PFSK-1 (cell line): Measurements from ENCODE around the gene NAV2.

Experiments used
- POLR2AphosphoS5 ChIP-seq: IDR thresholded peaks from 2 replicates; pipeline ENCODE4 v1.6.1; 2012; ENCODE audit warnings: low read depth, mild to moderate bottlenecking, control low read depth, low read length, moderate library complexity
- TAF1 ChIP-seq: IDR thresholded peaks from 2 replicates; pipeline ENCODE4 v1.6.1; 2012; ENCODE audit warnings: low read length, control low read depth, borderline replicate concordance; ENCODE audit not compliant: insufficient read depth
- TF ChIP-seq, protein P1 (sequence below), 2 experiments: IDR thresholded peaks; 2 replicates each; pipeline versions ENCODE4 v1.6.1 to v1.8.0; 2011 to 2012; ENCODE audit warnings: low read depth in 2 of 2, low read length in 2 of 2, control low read depth in 1 of 2, inconsistent platforms in 1 of 2, mild to moderate bottlenecking in 1 of 2, moderate library complexity in 1 of 2; ENCODE audit not compliant: insufficient read depth in 1 of 2

DNA sequence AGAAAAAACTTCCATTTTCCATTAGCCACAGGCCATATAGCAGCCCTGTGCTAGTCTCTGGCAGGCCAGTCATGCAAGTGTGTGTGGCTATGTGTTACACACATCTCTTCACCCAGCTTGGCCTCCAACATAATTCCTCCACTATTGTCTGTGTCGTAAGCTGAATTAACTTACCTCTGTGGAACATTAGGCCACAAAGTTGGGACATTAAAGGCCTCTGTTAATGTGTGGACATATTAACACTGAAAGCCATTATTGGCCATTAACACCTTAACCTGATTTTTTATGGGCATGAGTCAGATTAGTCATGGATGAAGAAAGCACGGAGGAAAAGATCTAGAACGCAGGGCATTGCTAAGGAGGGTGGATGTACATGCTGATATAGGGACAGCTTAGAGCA, 347.5 kb downstream of the NAV2 start:
- no peak for TF ChIP-seq TAF1
- no peak for TF ChIP-seq POLR2AphosphoS5
- TF ChIP-seq, protein P1, sequence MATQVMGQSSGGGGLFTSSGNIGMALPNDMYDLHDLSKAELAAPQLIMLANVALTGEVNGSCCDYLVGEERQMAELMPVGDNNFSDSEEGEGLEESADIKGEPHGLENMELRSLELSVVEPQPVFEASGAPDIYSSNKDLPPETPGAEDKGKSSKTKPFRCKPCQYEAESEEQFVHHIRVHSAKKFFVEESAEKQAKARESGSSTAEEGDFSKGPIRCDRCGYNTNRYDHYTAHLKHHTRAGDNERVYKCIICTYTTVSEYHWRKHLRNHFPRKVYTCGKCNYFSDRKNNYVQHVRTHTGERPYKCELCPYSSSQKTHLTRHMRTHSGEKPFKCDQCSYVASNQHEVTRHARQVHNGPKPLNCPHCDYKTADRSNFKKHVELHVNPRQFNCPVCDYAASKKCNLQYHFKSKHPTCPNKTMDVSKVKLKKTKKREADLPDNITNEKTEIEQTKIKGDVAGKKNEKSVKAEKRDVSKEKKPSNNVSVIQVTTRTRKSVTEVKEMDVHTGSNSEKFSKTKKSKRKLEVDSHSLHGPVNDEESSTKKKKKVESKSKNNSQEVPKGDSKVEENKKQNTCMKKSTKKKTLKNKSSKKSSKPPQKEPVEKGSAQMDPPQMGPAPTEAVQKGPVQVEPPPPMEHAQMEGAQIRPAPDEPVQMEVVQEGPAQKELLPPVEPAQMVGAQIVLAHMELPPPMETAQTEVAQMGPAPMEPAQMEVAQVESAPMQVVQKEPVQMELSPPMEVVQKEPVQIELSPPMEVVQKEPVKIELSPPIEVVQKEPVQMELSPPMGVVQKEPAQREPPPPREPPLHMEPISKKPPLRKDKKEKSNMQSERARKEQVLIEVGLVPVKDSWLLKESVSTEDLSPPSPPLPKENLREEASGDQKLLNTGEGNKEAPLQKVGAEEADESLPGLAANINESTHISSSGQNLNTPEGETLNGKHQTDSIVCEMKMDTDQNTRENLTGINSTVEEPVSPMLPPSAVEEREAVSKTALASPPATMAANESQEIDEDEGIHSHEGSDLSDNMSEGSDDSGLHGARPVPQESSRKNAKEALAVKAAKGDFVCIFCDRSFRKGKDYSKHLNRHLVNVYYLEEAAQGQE (IDR thresholded peaks at IDR 0.05; ENCODE audit: insufficient read depth in 1 of 2, low read depth in 2 of 2, low read length in 2 of 2), result no peak
